GM21723 (cell line): ENCODE measurements around the gene C16orf92.

Source experiments
- ATAC-seq: cut with Tn5 transposase; IDR thresholded peaks from one replicate; pipeline ENCODE4 v1.9.1; 2021; ENCODE audit warnings: mild to moderate bottlenecking, moderate library complexity; ENCODE audit not compliant: unreplicated experiment

C16orf92 gene

DNA sequence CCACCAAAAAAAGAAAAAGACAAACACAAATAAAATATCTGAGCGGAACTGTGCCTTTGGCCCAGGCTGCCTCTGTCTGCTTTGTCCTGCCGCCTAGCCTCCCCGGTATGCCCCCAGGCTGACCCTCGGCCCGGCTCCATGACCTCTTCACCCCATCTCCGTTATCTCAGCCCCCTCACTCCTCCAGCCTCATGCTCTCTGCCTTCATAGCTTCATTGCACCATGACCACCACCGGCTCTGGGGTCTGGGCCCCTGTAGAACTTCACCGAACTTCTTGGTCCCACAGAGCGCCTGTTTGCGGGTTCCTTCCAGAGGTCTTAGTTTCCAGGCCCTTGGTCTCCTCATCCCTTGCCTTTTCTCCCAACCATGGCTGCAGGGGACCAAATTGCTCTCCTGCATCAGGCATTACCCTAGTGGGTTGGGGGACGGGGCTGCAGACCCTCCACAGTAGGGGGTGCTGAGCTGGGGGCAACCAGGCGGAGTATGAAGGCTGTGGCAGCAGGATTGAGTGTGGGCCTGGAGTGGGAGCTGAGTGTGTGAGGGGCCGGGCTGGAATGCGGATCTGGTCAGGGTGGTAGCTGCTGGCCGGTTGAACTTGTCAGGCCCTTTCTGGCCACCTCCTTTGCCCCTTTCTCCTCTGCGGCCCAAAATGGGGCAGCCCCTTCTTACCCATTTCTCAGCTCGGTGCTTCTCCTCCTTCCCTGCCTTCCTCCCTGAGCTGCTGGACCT is 34.5 kb upstream of the C16orf92 start:
- ATAC-seq = no peak

- ATAC-seq = no peak
Observed at GRCh38 chr16:29989111-29989858, 33.7 kb upstream of the C16orf92 start.

DNA sequence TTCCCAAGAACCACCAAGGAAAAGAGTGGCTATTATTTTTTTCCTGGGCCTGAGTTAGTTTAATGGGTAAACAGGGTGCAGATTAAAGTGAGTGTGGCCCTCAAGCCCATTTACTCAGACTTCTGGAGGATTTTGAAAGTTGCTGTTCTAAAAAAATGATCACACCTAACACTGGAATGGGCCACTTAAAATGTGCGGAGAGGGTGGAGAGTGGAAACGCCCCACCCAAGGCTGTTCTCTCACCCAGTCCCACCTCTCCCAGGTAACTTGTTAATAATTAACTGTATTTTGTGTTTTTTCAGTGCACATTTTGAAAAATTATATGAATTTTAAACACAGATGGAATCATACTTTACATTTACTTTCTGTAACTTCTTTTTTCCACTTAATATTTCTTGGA is 33.0 kb upstream of the C16orf92 start:
- no peak for ATAC-seq

DNA sequence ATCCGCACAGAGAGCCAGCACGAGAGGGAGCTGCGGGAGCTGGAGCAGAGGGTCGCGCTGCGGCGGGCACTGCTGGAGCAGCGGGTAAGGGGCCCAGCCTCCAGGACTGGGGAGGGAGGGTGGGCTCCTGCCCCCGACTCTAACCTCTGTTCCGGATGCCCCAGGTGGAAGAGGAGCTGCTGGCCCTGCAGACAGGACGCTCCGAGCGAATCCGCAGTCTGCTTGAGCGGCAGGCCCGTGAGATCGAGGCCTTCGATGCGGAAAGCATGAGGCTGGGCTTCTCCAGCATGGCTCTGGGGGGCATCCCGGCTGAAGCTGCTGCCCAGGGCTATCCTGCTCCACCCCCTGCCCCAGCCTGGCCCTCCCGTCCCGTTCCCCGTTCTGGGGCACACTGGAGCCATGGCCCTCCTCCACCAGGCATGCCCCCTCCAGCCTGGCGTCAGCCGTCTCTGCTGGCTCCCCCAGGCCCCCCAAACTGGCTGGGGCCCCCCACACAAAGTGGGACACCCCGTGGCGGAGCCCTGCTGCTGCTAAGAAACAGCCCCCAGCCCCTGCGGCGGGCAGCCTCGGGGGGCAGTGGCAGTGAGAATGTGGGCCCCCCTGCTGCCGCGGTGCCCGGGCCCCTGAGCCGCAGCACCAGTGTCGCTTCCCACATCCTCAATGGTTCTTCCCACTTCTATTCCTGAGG is 32.0 kb upstream of the C16orf92 start:
- no peak for ATAC-seq

- no peak for ATAC-seq
Observed at GRCh38 chr16:29991571-29991904, 31.5 kb upstream of the C16orf92 start.

DNA sequence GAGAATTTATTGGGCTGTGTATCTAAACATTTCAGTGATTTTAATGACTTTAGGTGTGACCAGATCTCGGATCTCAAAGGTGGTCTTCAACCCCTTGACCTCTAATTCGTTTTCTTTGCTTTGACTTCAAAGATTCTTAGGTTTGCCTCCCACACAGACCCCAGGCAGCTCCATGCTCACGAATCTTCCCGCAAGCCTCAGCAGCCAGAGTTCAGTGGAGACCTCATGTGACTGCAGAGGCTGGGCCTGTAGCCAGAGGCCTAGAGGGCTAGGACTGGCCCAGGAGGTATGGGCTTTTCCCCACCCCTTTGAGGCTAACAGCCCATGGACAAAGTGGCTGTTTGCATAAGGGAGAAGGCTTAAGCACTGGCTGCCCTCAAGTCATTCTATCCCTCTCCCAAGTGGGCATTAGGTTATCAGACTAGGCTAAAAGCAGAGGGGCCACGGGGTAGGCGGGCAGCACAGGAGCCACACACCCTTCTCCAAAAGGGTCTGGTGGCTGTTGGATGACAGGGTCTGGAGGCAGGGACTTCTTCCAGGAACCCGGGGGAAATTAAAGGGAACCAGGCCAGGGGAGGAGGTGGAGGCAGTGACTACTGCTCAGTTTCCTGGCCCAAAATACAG is 30.5 kb upstream of the C16orf92 start:
- ATAC-seq = no peak

GRCh38 chr16:29993191-29993902 is 29.7 kb upstream of the C16orf92 start:
- ATAC-seq = no peak

DNA sequence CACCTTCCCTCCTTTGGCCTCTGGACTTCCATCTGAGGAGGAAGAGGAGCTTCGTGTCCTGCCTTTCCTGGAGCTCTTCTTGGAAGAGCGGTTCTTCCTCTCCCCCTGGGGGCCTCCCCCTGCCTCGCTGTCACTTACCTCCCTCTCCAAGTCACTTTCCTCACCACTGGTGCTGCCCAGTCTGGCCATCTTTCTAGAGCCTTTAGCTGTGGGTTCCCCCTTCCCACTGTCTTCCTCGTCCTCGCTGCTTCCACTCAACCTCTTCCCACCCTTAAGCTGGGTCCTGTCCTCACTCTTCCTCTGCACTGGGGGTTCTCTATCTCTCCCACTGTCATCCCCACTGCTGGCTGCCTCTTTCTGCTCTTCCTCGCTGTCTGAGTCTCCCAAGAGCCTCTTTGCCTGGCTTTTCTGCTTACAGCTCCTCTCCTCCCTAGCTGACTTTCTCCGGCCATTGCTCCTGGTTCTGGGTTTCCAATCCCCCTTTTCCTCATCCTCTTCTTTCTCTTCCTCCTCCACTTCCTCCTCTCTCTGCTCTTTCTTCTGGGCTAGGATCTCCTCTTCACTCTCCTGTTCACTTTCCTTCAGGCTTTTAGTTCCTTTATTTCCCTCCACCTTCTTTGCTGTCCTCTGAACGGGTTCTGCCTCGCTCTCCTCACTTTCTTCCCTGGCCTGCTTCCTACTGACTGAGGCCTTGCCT is 28.9 kb upstream of the C16orf92 start:
- ATAC-seq = no peak

- ATAC-seq = peak; percentile 39
Observed at GRCh38 chr16:29994600-29995323, 28.2 kb upstream of the C16orf92 start.

GRCh38 chr16:29995324-29995910 is 27.6 kb upstream of the C16orf92 start, which contains the start of gene HIRIP3:
TSS of gene HIRIP3 (minus strand) at chr16:29995617. CDS start at chr16:29995605, 12 bp downstream.
- peak; percentile 53 for ATAC-seq

DNA sequence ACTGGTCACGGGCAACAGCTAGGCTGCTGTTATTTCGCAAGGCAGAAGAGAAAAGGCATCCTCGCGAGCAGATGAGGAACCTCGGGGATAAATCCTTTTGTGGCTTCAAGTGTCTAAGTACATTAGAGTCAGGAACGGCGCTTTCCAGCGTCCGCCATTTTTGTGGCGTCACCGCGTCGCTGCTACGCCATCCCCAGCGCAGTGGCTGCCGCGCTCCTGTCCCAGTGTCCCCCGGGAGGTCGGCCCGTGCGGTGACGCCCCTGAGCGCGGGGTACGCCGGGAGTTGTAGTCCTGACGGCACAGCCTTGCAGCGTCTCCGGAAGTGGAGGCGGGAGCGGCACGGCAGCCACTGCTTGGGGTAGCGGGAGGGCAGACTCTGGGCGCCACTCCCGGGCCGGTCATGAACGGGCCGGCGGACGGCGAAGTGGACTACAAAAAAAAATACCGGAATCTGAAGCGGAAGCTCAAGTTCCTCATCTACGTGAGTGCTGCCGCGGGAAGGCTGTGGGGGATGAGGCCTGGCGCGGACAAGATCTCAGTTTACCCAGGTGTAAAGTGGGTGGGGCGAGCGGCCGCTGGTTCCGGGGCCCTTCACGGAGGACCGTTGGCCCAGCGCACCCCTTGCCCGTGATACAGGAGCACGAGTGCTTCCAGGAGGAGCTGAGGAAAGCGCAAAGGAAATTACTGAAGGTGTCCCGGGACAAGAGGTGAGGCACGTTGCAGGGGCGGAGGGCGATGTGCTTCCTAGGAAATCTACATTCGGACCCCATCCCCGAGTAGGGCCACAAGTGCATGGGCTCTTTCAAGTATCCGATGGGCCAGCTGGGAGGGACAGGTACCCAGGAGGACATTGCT is 26.9 kb upstream of the C16orf92 start, which contains the start of gene INO80E:
TSS of gene INO80E (plus strand) at position 331 of the 855 bp plus-strand sequence. CDS start at position 401, 70 bp downstream.
- peak; percentile 84 for ATAC-seq

DNA sequence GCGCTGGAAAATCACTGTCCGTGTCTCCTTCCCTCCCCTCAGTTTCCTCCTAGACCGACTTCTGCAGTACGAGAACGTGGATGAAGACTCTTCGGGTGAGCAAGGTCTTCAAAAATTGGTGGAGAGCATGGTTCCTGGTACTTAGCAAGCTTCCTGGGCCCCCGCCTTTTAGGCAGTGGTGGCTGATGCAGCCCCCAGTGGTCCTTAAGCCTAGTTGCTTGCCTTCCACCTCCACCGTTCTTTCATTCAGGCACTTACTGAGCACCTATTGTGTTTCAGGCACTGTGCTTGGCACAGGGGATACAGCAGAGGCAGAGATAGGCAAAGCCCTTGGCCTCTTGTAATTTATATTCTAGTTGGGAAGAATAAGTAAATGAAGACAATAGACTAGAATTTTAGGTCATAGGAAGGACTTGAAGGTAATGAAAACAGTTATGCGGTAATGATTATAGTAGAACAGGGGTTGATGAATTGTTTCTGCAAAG is 26.2 kb upstream of the C16orf92 start:
- peak; percentile 5 for ATAC-seq

- no peak for ATAC-seq
Observed at GRCh38 chr16:29999605-30000004, 23.4 kb upstream of the C16orf92 start.

GRCh38 chr16:30000735-30001631 is 22.0 kb upstream of the C16orf92 start:
- ATAC-seq = no peak

GRCh38 chr16:30002614-30003346 is 20.2 kb upstream of the C16orf92 start:
- ATAC-seq = no peak
